T-helper 1 cell treated with Interleukin-12 subunit alpha and Interleukin-12 subunit beta and Interleukin-4 antibody, amounts not matched to agents 30 μg/mL and 1 μg/mL, for 36 hours (primary cell): Measurements from ENCODE around the gene TPRA1.
A peak's percentile ranks its signal among the peaks of the same experiment; 100 is the strongest.
"Not testable (repeated sequence)": the region's sequence is repeated elsewhere in the genome, so short reads cannot be mapped to it uniquely, and the experiment has no call there.

Experiments
- H3K27ac Mint-ChIP-seq: one replicate; pipeline ENCODE4 v1.8.0; 2021; ENCODE audit warnings: mild to moderate bottlenecking, mixed read lengths
- H3K27me3 Mint-ChIP-seq: one replicate; pipeline ENCODE4 v1.8.0; 2021; ENCODE audit warnings: low read depth, mixed read lengths
- H3K36me3 Mint-ChIP-seq: one replicate; pipeline ENCODE4 v1.8.0; 2021; ENCODE audit warnings: low read depth, mixed read lengths
- H3K4me1 Mint-ChIP-seq: one replicate; pipeline ENCODE4 v1.8.0; 2021; ENCODE audit warnings: low read depth, mixed read lengths
- H3K4me3 Mint-ChIP-seq: one replicate; pipeline ENCODE4 v1.8.0; 2021; ENCODE audit warnings: mild to moderate bottlenecking, moderate library complexity, mixed read lengths
- H3K9me3 Mint-ChIP-seq: one replicate; pipeline ENCODE4 v1.8.0; 2021; ENCODE audit warnings: mixed read lengths

TPRA1 gene

GRCh38 chr3:127607675-127608361 is 17.3 kb upstream of the TPRA1 start:
- no peaks in the 10 kb centered on the region for H3K9me3 Mint-ChIP-seq
- peaks cover 48% of the 10 kb centered on the region for H3K36me3 Mint-ChIP-seq
- H3K4me1 Mint-ChIP-seq: peaks cover 17% of the 10 kb centered on the region
- H3K27me3 Mint-ChIP-seq: no peaks in the 10 kb centered on the region
- H3K4me3 Mint-ChIP-seq: no peak overlapping the region
- H3K27ac Mint-ChIP-seq: no peak overlapping the region

GRCh38 chr3:127606981-127607595 is 16.6 kb upstream of the TPRA1 start:
- H3K4me1 Mint-ChIP-seq: peaks cover 21% of the 10 kb centered on the region
- no peak overlapping the region for H3K4me3 Mint-ChIP-seq
- H3K27ac Mint-ChIP-seq: no peak overlapping the region
- H3K9me3 Mint-ChIP-seq: no peaks in the 10 kb centered on the region
- H3K36me3 Mint-ChIP-seq: peaks cover 51% of the 10 kb centered on the region
- H3K27me3 Mint-ChIP-seq: no peaks in the 10 kb centered on the region

- Mint-ChIP-seq H3K27ac (no peak overlapping the region), H3K4me3 (no peak overlapping the region), H3K27me3 (no peaks in the 10 kb centered on the region), H3K36me3 (peaks cover 48% of the 10 kb centered on the region), H3K4me1 (peaks cover 28% of the 10 kb centered on the region), H3K9me3 (no peaks in the 10 kb centered on the region)
These were observed 15.7 kb upstream of the TPRA1 start for GRCh38 chr3:127606086-127606805.

GRCh38 chr3:127605547-127605946 is 15.0 kb upstream of the TPRA1 start:
- H3K27ac Mint-ChIP-seq: not testable (repeated sequence)

GRCh38 chr3:127604546-127605165 is 14.1 kb upstream of the TPRA1 start:
- no peaks in the 10 kb centered on the region for H3K27me3 Mint-ChIP-seq
- H3K4me3 Mint-ChIP-seq: no peak overlapping the region
- peaks cover 44% of the 10 kb centered on the region for H3K36me3 Mint-ChIP-seq
- peaks cover 33% of the 10 kb centered on the region for H3K4me1 Mint-ChIP-seq
- H3K9me3 Mint-ChIP-seq: no peaks in the 10 kb centered on the region
- no peak overlapping the region for H3K27ac Mint-ChIP-seq

More at GRCh38 chr3:127605547-127605946, 15.0 kb upstream of the TPRA1 start:
- H3K9me3 Mint-ChIP-seq, H3K27me3 Mint-ChIP-seq, H3K4me3 Mint-ChIP-seq: not testable (repeated sequence)
- Mint-ChIP-seq H3K36me3 (peaks cover 51% of the 10 kb centered on the region), H3K4me1 (peaks cover 28% of the 10 kb centered on the region)

- Mint-ChIP-seq H3K4me3 (peak overlapping the region; percentile 0), H3K9me3 (no peaks in the 10 kb centered on the region), H3K36me3 (peaks cover 45% of the 10 kb centered on the region), H3K27ac (no peak overlapping the region), H3K4me1 (peaks cover 35% of the 10 kb centered on the region), H3K27me3 (no peaks in the 10 kb centered on the region)
These were observed 13.5 kb upstream of the TPRA1 start for GRCh38 chr3:127604035-127604434.

- Mint-ChIP-seq H3K27ac (no peak overlapping the region), H3K27me3 (peaks cover 4% of the 10 kb centered on the region), H3K4me3 (peak overlapping the region; percentile 2), H3K9me3 (no peaks in the 10 kb centered on the region), H3K36me3 (peaks cover 28% of the 10 kb centered on the region), H3K4me1 (peaks cover 40% of the 10 kb centered on the region)
These were observed 10.4 kb upstream of the TPRA1 start for GRCh38 chr3:127600749-127601456.

GRCh38 chr3:127598841-127599570 is 8.5 kb upstream of the TPRA1 start:
- Mint-ChIP-seq H3K36me3 (peaks cover 20% of the 10 kb centered on the region), H3K27me3 (peaks cover 4% of the 10 kb centered on the region), H3K9me3 (no peaks in the 10 kb centered on the region), H3K4me3 (peak overlapping the region; percentile 95), H3K4me1 (peaks cover 38% of the 10 kb centered on the region), H3K27ac (peak overlapping the region; percentile 91)

- Mint-ChIP-seq H3K4me3 (peak overlapping the region; percentile 42), H3K36me3 (peaks cover 16% of the 10 kb centered on the region), H3K27me3 (peaks cover 4% of the 10 kb centered on the region), H3K9me3 (no peaks in the 10 kb centered on the region), H3K27ac (peak overlapping the region; percentile 47), H3K4me1 (peaks cover 36% of the 10 kb centered on the region)
These were observed 6.7 kb upstream of the TPRA1 start for GRCh38 chr3:127597020-127597771.

- H3K36me3 Mint-ChIP-seq: peaks cover 7% of the 10 kb centered on the region
- H3K27ac Mint-ChIP-seq: no peak overlapping the region
- peaks cover 4% of the 10 kb centered on the region for H3K27me3 Mint-ChIP-seq
- no peaks in the 10 kb centered on the region for H3K9me3 Mint-ChIP-seq
- peaks cover 36% of the 10 kb centered on the region for H3K4me1 Mint-ChIP-seq
- H3K4me3 Mint-ChIP-seq: no peak overlapping the region
These were observed 4.8 kb upstream of the TPRA1 start for GRCh38 chr3:127595303-127595702.

GRCh38 chr3:127593178-127593577 is 2.6 kb upstream of the TPRA1 start:
- Mint-ChIP-seq H3K27me3 (peaks cover 4% of the 10 kb centered on the region), H3K4me3 (no peak overlapping the region), H3K9me3 (no peaks in the 10 kb centered on the region), H3K36me3 (no peaks in the 10 kb centered on the region), H3K27ac (no peak overlapping the region), H3K4me1 (peaks cover 36% of the 10 kb centered on the region)

- H3K4me1 Mint-ChIP-seq: peaks cover 33% of the 10 kb centered on the region
These were observed 296 bp downstream of the TPRA1 start for GRCh38 chr3:127590282-127590592.

GRCh38 chr3:127589600-127590281 is 792 bp downstream of the TPRA1 start:
- Mint-ChIP-seq H3K4me1 (peaks cover 34% of the 10 kb centered on the region), H3K36me3 (no peaks in the 10 kb centered on the region), H3K27ac (peak overlapping the region; percentile 74), H3K4me3 (peak overlapping the region; percentile 89), H3K27me3 (no peaks in the 10 kb centered on the region), H3K9me3 (no peaks in the 10 kb centered on the region)

More at GRCh38 chr3:127590282-127590592, 296 bp downstream of the TPRA1 start:
- Mint-ChIP-seq H3K36me3 (no peaks in the 10 kb centered on the region), H3K4me3 (peak overlapping the region; percentile 92), H3K27me3 (no peaks in the 10 kb centered on the region), H3K27ac (peak overlapping the region; percentile 96), H3K9me3 (no peaks in the 10 kb centered on the region)
